UCSD-AML1 (cell line): ENCODE measurements around the gene NCBP2L.

Experiments used
- DNase-seq: peaks from one replicate; lab custom pipeline; 2025; ENCODE audit not compliant: unreplicated experiment; lab: John Stamatoyannopoulos, UW

The NCBP2L gene

GRCh38 chrX:107752043-107752442 lies 25.5 kb upstream of the NCBP2L start:
- DNase-seq = no peak

GRCh38 chrX:107752714-107753113 lies 24.8 kb upstream of the NCBP2L start:
- DNase-seq = no peak

GRCh38 chrX:107753187-107753586 lies 24.3 kb upstream of the NCBP2L start:
- no peak for DNase-seq

GRCh38 chrX:107755721-107756120 lies 21.8 kb upstream of the NCBP2L start:
- no peak for DNase-seq

GRCh38 chrX:107758231-107758766 lies 19.2 kb upstream of the NCBP2L start:
- DNase-seq = no peak

GRCh38 chrX:107760304-107761077 lies 17.0 kb upstream of the NCBP2L start:
- DNase-seq = no peak

GRCh38 chrX:107763647-107764046 lies 13.9 kb upstream of the NCBP2L start:
- no peak for DNase-seq

GRCh38 chrX:107764845-107765608 lies 12.5 kb upstream of the NCBP2L start:
- no peak for DNase-seq

GRCh38 chrX:107766470-107767150 lies 10.9 kb upstream of the NCBP2L start:
- DNase-seq = no peak

- DNase-seq = no peak
Observed at GRCh38 chrX:107768051-107768450, 9.5 kb upstream of the NCBP2L start.

GRCh38 chrX:107769581-107770317 lies 7.8 kb upstream of the NCBP2L start:
- no peak for DNase-seq

- DNase-seq = no peak
Observed at GRCh38 chrX:107773206-107773605, 4.3 kb upstream of the NCBP2L start.

GRCh38 chrX:107773906-107774435 lies 3.6 kb upstream of the NCBP2L start:
- DNase-seq = no peak

GRCh38 chrX:107775000-107775733 lies 2.4 kb upstream of the NCBP2L start:
- DNase-seq = no peak

- peak; percentile 68 for DNase-seq
Observed at GRCh38 chrX:107775734-107776511, 1.6 kb upstream of the NCBP2L start, which contains the start of gene TSC22D3. TSS of gene TSC22D3 (minus strand) at chrX:107775787. CDS start at chrX:107775419, 368 bp downstream.

- DNase-seq = peak; percentile 58
Observed at GRCh38 chrX:107776649-107777535, 641 bp upstream of the NCBP2L start.

- DNase-seq = no peak
Observed at GRCh38 chrX:107780525-107780924, 3.0 kb downstream of the NCBP2L start.

- DNase-seq = no peak
Observed at GRCh38 chrX:107787827-107788226, 10.3 kb downstream of the NCBP2L start.
